Measurements from ENCODE around the gene DESI2. TPM values are rescaled to one million over a fixed set of nuclear protein-coding genes. Genes with fewer than 3 reads are reported as not detected.
"Not testable (repeated sequence)": the region's sequence is repeated elsewhere in the genome, so short reads cannot be mapped to it uniquely, and the experiment has no call there.

Gene DESI2
- total and polyA plus RNA-seq, 2 donors: 22.1 to 83.0 TPM

DNA sequence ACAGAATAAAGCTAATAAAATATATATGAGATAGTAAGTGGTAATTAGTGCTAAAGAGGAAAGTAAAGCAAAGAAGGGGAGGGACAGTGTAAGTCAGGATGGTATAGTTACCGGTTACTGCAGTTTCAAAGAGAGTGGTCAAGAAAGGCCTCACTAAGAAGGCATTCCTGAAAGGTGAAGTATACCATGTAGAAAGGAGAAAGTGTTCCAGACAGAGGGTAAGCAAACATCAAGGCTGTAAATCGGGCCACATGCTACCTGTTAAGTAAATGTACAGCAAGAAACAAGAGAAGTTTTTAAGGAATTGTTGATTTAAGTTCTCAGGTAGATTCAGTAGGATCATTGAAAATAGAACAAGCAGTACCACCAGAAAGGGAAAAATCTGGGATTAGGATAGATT lies 9.7 kb downstream of the DESI2 start:
- Histone ChIP-seq H3K4me3 (ENCODE audit: low read depth, low read length) (no peak overlapping the region), H3K36me3 (ENCODE audit: insufficient read depth) (no peaks in the 10 kb centered on the region), H3K27ac (ENCODE audit: low read depth) (no peak overlapping the region), H3K4me1 (ENCODE audit: insufficient read depth) (peaks cover 3% of the 10 kb centered on the region)
- DNase-seq (ENCODE audit: extremely low spot score): no peak
- 87% methylated on average over 2 of the region's 2 CpGs for WGBS

DNA sequence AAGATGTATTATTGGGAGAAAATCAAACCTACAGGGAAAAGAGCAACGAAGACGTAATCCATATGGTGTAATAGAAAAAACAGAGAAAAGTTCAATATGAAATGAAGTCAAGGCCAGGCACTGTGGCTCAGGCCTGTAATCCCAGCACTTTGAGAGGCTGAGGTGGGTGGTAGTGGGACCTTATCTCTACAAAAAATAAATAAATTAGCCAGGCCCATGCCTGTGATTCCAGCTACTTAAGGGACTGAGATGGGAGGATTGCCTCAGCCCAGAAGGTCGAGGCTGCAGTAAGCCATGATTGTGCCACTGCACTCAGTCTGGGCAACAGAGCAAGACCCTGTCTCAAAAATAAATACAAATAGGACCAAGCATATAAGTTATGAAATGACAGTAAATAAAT lies 11.4 kb downstream of the DESI2 start:
- peaks cover 1% of the 10 kb centered on the region for H3K4me1 ChIP-seq (ENCODE audit: insufficient read depth)
- DNase-seq (ENCODE audit: extremely low spot score): no peak
- WGBS: 70% methylated on average over 3 of the region's 3 CpGs
- no peak overlapping the region for H3K27ac ChIP-seq (ENCODE audit: low read depth)
- no peak overlapping the region for H3K4me3 ChIP-seq (ENCODE audit: low read depth, low read length)
- H3K36me3 ChIP-seq (ENCODE audit: insufficient read depth): no peaks in the 10 kb centered on the region

GRCh38 chr1:244665771-244666217 lies 12.9 kb downstream of the DESI2 start:
- DNase-seq (ENCODE audit: extremely low spot score): no peak
- no peaks in the 10 kb centered on the region for H3K36me3 ChIP-seq (ENCODE audit: insufficient read depth)
- 52% methylated on average over 4 of the region's 4 CpGs for WGBS
- peaks cover 1% of the 10 kb centered on the region for H3K4me1 ChIP-seq (ENCODE audit: insufficient read depth)
- H3K4me3 ChIP-seq (ENCODE audit: low read depth, low read length): no peak overlapping the region
- H3K27ac ChIP-seq (ENCODE audit: low read depth): no peak overlapping the region

GRCh38 chr1:244666672-244667418 lies 13.9 kb downstream of the DESI2 start:
- 92% methylated on average over 6 of the region's 6 CpGs for WGBS
- H3K27ac ChIP-seq (ENCODE audit: low read depth); DNase-seq (ENCODE audit: extremely low spot score); H3K4me1 ChIP-seq (ENCODE audit: insufficient read depth); H3K36me3 ChIP-seq (ENCODE audit: insufficient read depth); H3K4me3 ChIP-seq (ENCODE audit: low read depth, low read length): not testable (repeated sequence)

GRCh38 chr1:244667797-244668196 lies 14.9 kb downstream of the DESI2 start:
- Histone ChIP-seq H3K4me3 (ENCODE audit: low read depth, low read length) (no peak overlapping the region), H3K4me1 (ENCODE audit: insufficient read depth) (no peaks in the 10 kb centered on the region), H3K36me3 (ENCODE audit: insufficient read depth) (no peaks in the 10 kb centered on the region), H3K27ac (ENCODE audit: low read depth) (no peak overlapping the region)
- WGBS: 96% methylated on average over 2 of the region's 2 CpGs
- DNase-seq (ENCODE audit: extremely low spot score): no peak

GRCh38 chr1:244672946-244673682 lies 20.2 kb downstream of the DESI2 start:
- Histone ChIP-seq H3K27ac (ENCODE audit: low read depth) (no peak overlapping the region), H3K4me3 (ENCODE audit: low read depth, low read length) (no peak overlapping the region), H3K36me3 (ENCODE audit: insufficient read depth) (no peaks in the 10 kb centered on the region), H3K4me1 (ENCODE audit: insufficient read depth) (no peaks in the 10 kb centered on the region)
- peak; percentile 63 for DNase-seq (ENCODE audit: extremely low spot score)
- WGBS: 27% methylated on average over 4 of the region's 4 CpGs

GRCh38 chr1:244674446-244674845 lies 21.5 kb downstream of the DESI2 start:
- no peak overlapping the region for H3K4me3 ChIP-seq (ENCODE audit: low read depth, low read length)
- WGBS: 69% methylated on average over 4 of the region's 4 CpGs
- H3K36me3 ChIP-seq (ENCODE audit: insufficient read depth): no peaks in the 10 kb centered on the region
- no peak for DNase-seq (ENCODE audit: extremely low spot score)
- no peak overlapping the region for H3K27ac ChIP-seq (ENCODE audit: low read depth)
- H3K4me1 ChIP-seq (ENCODE audit: insufficient read depth): peaks cover 2% of the 10 kb centered on the region

- Histone ChIP-seq H3K36me3 (ENCODE audit: insufficient read depth) (no peaks in the 10 kb centered on the region), H3K4me1 (ENCODE audit: insufficient read depth) (peaks cover 2% of the 10 kb centered on the region), H3K4me3 (ENCODE audit: low read depth, low read length) (no peak overlapping the region), H3K27ac (ENCODE audit: low read depth) (no peak overlapping the region)
- DNase-seq (ENCODE audit: extremely low spot score): no peak
- 96% methylated on average over 2 of the region's 2 CpGs for whole genome bisulfite sequencing
Observed at GRCh38 chr1:244675167-244675566, 22.2 kb downstream of the DESI2 start.

- DNase-seq (ENCODE audit: extremely low spot score): no peak
- Histone ChIP-seq H3K4me3 (ENCODE audit: low read depth, low read length) (no peak overlapping the region), H3K27ac (ENCODE audit: low read depth) (no peak overlapping the region), H3K36me3 (ENCODE audit: insufficient read depth) (no peaks in the 10 kb centered on the region), H3K4me1 (ENCODE audit: insufficient read depth) (peaks cover 2% of the 10 kb centered on the region)
- WGBS: 36% methylated on average over 6 of the region's 6 CpGs
Observed at GRCh38 chr1:244678697-244679096, 25.8 kb downstream of the DESI2 start.

DNA sequence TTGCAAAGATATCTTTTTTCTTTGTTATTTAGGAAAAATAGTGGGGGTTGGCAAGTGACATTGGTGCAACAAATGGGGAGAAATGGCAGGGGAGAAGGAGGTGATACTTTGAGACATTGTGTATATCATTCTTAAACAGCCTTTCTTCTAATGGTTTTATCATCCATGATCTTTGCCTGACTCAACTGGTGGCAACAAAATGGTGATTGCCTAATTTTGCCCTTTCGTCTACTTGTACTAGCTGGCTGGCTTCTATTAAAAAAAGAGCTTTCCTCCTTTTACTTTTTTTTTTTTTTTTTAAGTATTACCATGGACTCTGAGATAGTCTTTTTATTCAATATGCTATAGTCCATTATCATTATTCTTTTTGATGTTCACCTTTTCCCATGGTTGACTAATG lies 27.7 kb downstream of the DESI2 start:
- no peaks in the 10 kb centered on the region for H3K36me3 ChIP-seq (ENCODE audit: insufficient read depth)
- DNase-seq (ENCODE audit: extremely low spot score): no peak
- H3K27ac ChIP-seq (ENCODE audit: low read depth): no peak overlapping the region
- WGBS: 88% methylated on average over 1 of the region's 1 CpG
- no peak overlapping the region for H3K4me3 ChIP-seq (ENCODE audit: low read depth, low read length)
- peaks cover 2% of the 10 kb centered on the region for H3K4me1 ChIP-seq (ENCODE audit: insufficient read depth)

- DNase-seq (ENCODE audit: extremely low spot score); H3K4me3 ChIP-seq (ENCODE audit: low read depth, low read length); H3K27ac ChIP-seq (ENCODE audit: low read depth); H3K36me3 ChIP-seq (ENCODE audit: insufficient read depth); H3K4me1 ChIP-seq (ENCODE audit: insufficient read depth): not testable (repeated sequence)
- WGBS: 91% methylated on average over 4 of the region's 4 CpGs
Observed at GRCh38 chr1:244682087-244682486, 29.2 kb downstream of the DESI2 start.

DNA sequence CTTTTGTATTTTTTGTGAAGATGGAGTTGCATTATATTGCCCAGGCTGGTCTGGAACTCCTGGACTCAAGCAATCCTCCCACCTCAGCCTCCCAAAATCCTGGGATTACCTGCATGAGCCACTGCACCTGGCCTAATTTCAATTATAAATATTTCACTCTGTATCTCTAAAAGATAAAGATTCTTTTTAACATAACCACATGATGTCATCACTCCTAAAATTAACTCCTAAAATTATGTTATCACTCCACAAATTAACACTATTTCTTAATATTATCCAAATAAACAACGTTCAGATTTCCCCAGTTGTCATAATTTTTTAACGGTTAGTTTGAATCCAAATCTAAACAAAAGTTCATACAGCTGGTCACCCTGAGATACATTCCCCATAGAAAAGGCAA lies 43.0 kb downstream of the DESI2 start:
- no peak overlapping the region for H3K4me3 ChIP-seq (ENCODE audit: low read depth, low read length)
- DNase-seq (ENCODE audit: extremely low spot score): no peak
- H3K4me1 ChIP-seq (ENCODE audit: insufficient read depth): no peaks in the 10 kb centered on the region
- H3K27ac ChIP-seq (ENCODE audit: low read depth): no peak overlapping the region
- H3K36me3 ChIP-seq (ENCODE audit: insufficient read depth): no peaks in the 10 kb centered on the region
- WGBS: 67% methylated on average over 2 of the region's 2 CpGs

GRCh38 chr1:244699741-244700140 lies 46.8 kb downstream of the DESI2 start:
- no peaks in the 10 kb centered on the region for H3K4me1 ChIP-seq (ENCODE audit: insufficient read depth)
- WGBS: 95% methylated on average over 4 of the region's 4 CpGs
- H3K27ac ChIP-seq (ENCODE audit: low read depth): no peak overlapping the region
- no peak overlapping the region for H3K4me3 ChIP-seq (ENCODE audit: low read depth, low read length)
- DNase-seq (ENCODE audit: extremely low spot score): no peak
- H3K36me3 ChIP-seq (ENCODE audit: insufficient read depth): peaks cover 2% of the 10 kb centered on the region

- no peak overlapping the region for H3K27ac ChIP-seq (ENCODE audit: low read depth)
- no peaks in the 10 kb centered on the region for H3K4me1 ChIP-seq (ENCODE audit: insufficient read depth)
- peaks cover 2% of the 10 kb centered on the region for H3K36me3 ChIP-seq (ENCODE audit: insufficient read depth)
- H3K4me3 ChIP-seq (ENCODE audit: low read depth, low read length): no peak overlapping the region
- DNase-seq (ENCODE audit: extremely low spot score): no peak
- 100% methylated on average over 1 of the region's 1 CpG for WGBS
Observed at GRCh38 chr1:244700808-244701207, 47.9 kb downstream of the DESI2 start.
